H9 (cell line): ENCODE data around the gene ATP2C1. TPM values are rescaled to one million over a fixed set of nuclear protein-coding genes. Genes with fewer than 3 reads are reported as not detected.

Experiments used
- DNase-seq: peaks from one replicate; pipeline ENCODE4 v3.0.0-alpha.2; 2017
- H2AFZ ChIP-seq: one replicate; pipeline ENCODE4 v1.6.1; 2013; ENCODE audit warnings: mild to moderate bottlenecking, low read length, control low read depth, moderate library complexity
- H2AK5ac ChIP-seq: 2 replicates; pipeline ENCODE4 v1.6.1; 2013; ENCODE audit warnings: low read length, control low read depth, mixed read lengths; ENCODE audit not compliant: insufficient read length
- H2BK120ac ChIP-seq: one replicate; pipeline ENCODE4 v1.6.1; 2013; ENCODE audit warnings: low read depth, mild to moderate bottlenecking, low read length, control low read depth, inconsistent platforms; ENCODE audit not compliant: poor library complexity, severe bottlenecking
- H2BK12ac ChIP-seq: 2 replicates; pipeline ENCODE4 v1.6.1; 2013; ENCODE audit warnings: low read length, control low read depth, mixed read lengths, low read depth; ENCODE audit not compliant: insufficient read length
- H2BK15ac ChIP-seq: 2 replicates; pipeline ENCODE4 v1.6.1; 2013; ENCODE audit warnings: low read depth, low read length, control low read depth
- H2BK20ac ChIP-seq: one replicate; pipeline ENCODE4 v1.6.1; 2013; ENCODE audit warnings: low read depth, mild to moderate bottlenecking, low read length, control low read depth, inconsistent platforms; ENCODE audit not compliant: poor library complexity, severe bottlenecking
- H2BK5ac ChIP-seq: 2 replicates; pipeline ENCODE4 v1.6.1; 2013; ENCODE audit warnings: low read length, control low read depth, mixed read lengths; ENCODE audit not compliant: insufficient read length
- H3K14ac ChIP-seq: 2 replicates; pipeline ENCODE4 v1.6.1; 2013; ENCODE audit warnings: low read length, control low read depth; ENCODE audit not compliant: insufficient read depth
- H3K18ac ChIP-seq: 2 replicates; pipeline ENCODE4 v1.6.1; 2013; ENCODE audit warnings: low read depth, mild to moderate bottlenecking, mixed read lengths, low read length, control low read depth; ENCODE audit not compliant: insufficient read length
- H3K23ac ChIP-seq: 2 replicates; pipeline ENCODE4 v1.6.1; 2013; ENCODE audit warnings: low read length, control low read depth, mixed read lengths, low read depth; ENCODE audit not compliant: insufficient read length
- H3K23me2 ChIP-seq: 2 replicates; pipeline ENCODE4 v1.6.1; 2013; ENCODE audit warnings: low read depth, mild to moderate bottlenecking, mixed read lengths, low read length, control low read depth; ENCODE audit not compliant: insufficient read length, poor library complexity, severe bottlenecking
- H3K27ac ChIP-seq: 2 replicates; pipeline ENCODE4 v1.5.1; 2013; ENCODE audit warnings: low read length, control low read depth, mixed read lengths, low read depth; ENCODE audit not compliant: insufficient read length
- H3K27me3 ChIP-seq: 2 replicates; pipeline ENCODE4 v1.6.1; 2013; ENCODE audit warnings: low read length, control low read depth, inconsistent platforms; ENCODE audit not compliant: insufficient read depth
- H3K4ac ChIP-seq: 2 replicates; pipeline ENCODE4 v1.6.1; 2013; ENCODE audit warnings: low read depth, mild to moderate bottlenecking, control low read depth, inconsistent platforms, low read length, moderate library complexity
- H3K4me1 ChIP-seq: 2 replicates; pipeline ENCODE4 v1.6.1; 2013; ENCODE audit warnings: low read length, control low read depth, inconsistent platforms; ENCODE audit not compliant: insufficient read depth
- H3K4me2 ChIP-seq: 2 replicates; pipeline ENCODE4 v1.6.1; 2013; ENCODE audit warnings: low read length, control low read depth, mixed read lengths; ENCODE audit not compliant: insufficient read length, insufficient read depth
- H3K56ac ChIP-seq: 2 replicates; pipeline ENCODE4 v1.6.1; 2013; ENCODE audit warnings: low read depth, mild to moderate bottlenecking, mixed read lengths, low read length, control low read depth; ENCODE audit not compliant: insufficient read length
- H3K79me1 ChIP-seq: 2 replicates; pipeline ENCODE4 v1.6.1; 2013; ENCODE audit warnings: low read depth, mild to moderate bottlenecking, moderate library complexity, low read length, control low read depth, inconsistent platforms; ENCODE audit not compliant: insufficient read depth, poor library complexity, severe bottlenecking
- H3K79me2 ChIP-seq: 2 replicates; pipeline ENCODE4 v1.6.1; 2013; ENCODE audit warnings: low read length, control low read depth, inconsistent platforms; ENCODE audit not compliant: insufficient read depth
- H3K9ac ChIP-seq: 2 replicates; pipeline ENCODE4 v1.6.1; 2013; ENCODE audit warnings: low read length, control low read depth, mixed read lengths; ENCODE audit not compliant: insufficient read length; ENCODE audit errors: extremely low read depth
- H3K9me3 ChIP-seq: one replicate; pipeline ENCODE4 v1.6.1; 2013; ENCODE audit warnings: low read depth, low read length, inconsistent platforms; ENCODE audit not compliant: control insufficient read depth
- H3T11ph ChIP-seq: one replicate; pipeline ENCODE4 v1.6.1; 2013; ENCODE audit warnings: mild to moderate bottlenecking, low read length, control low read depth, inconsistent platforms
- H4K20me1 ChIP-seq: one replicate; pipeline ENCODE4 v1.6.1; 2013; ENCODE audit not compliant: control insufficient read depth, insufficient read length, insufficient read depth
- H4K5ac ChIP-seq: 2 replicates; pipeline ENCODE4 v1.6.1; 2013; ENCODE audit warnings: low read depth, mild to moderate bottlenecking, mixed read lengths, low read length, control low read depth; ENCODE audit not compliant: insufficient read length
- H4K8ac ChIP-seq: replicated peaks from 2 replicates; pipeline ENCODE4 v1.6.1; 2013; ENCODE audit warnings: low read length, control low read depth, mixed read lengths, low read depth; ENCODE audit not compliant: insufficient read length
- H4K91ac ChIP-seq: 2 replicates; pipeline ENCODE4 v1.6.1; 2013; ENCODE audit warnings: low read depth, mild to moderate bottlenecking, moderate library complexity, mixed read lengths, low read length, control low read depth; ENCODE audit not compliant: insufficient read length
- H3K27ac Mint-ChIP-seq, 3 experiments: 2 replicates in 2 of 3; 3 replicates in 1 of 3; pipeline ENCODE4 v1.8.0; 2020 to 2021; ENCODE audit warnings: mixed read lengths in 3 of 3, mild to moderate bottlenecking in 1 of 3, moderate library complexity in 1 of 3
- H3K27me3 Mint-ChIP-seq: 2 replicates; pipeline ENCODE4 v1.8.0; 2021; ENCODE audit warnings: low read depth, mild to moderate bottlenecking, moderate library complexity, mixed read lengths
- H3K36me3 Mint-ChIP-seq, 3 experiments: 2 replicates in 2 of 3; 3 replicates in 1 of 3; pipeline ENCODE4 v1.8.0; 2020 to 2021; ENCODE audit warnings: low read depth in 3 of 3, mixed read lengths in 3 of 3; ENCODE audit not compliant: insufficient read depth in 1 of 3
- H3K4me1 Mint-ChIP-seq, 2 experiments: 2 replicates each; pipeline ENCODE4 v1.8.0; 2020; ENCODE audit warnings: mixed read lengths in 2 of 2
- H3K4me3 Mint-ChIP-seq, 2 experiments: 2 replicates in 1 of 2; 3 replicates in 1 of 2; pipeline ENCODE4 v1.8.0; 2020 to 2021; ENCODE audit warnings: mild to moderate bottlenecking in 2 of 2, mixed read lengths in 2 of 2, moderate library complexity in 1 of 2
- H3K9me3 Mint-ChIP-seq, 2 experiments: 2 replicates in 1 of 2; 3 replicates in 1 of 2; pipeline ENCODE4 v1.8.0; 2020; ENCODE audit warnings: mild to moderate bottlenecking in 2 of 2, mixed read lengths in 2 of 2, moderate library complexity in 1 of 2
- CTCF ChIP-seq: fragments of 200-600 bp; sonication (generic); conservative IDR thresholded peaks from 3 replicates; pipeline ENCODE4 v1.8.0; 2021; ENCODE audit warnings: antibody characterized with exemption, mild to moderate bottlenecking
- total RNA-seq: library from RNA; stranded (reverse); gene quantifications from 2 replicates; pipeline ENCODE4 v1.2.1, GENCODE V29; 2021

Gene ATP2C1
- total RNA-seq, 1 experiment from 2014 or later = 65.5 TPM

GRCh38 chr3:130950641-130951040 lies 56.8 kb downstream of the ATP2C1 start:
- Mint-ChIP-seq H3K27ac (peak overlapping the region in 1 of 3 experiments; percentile 81; a peak in 1 of 7 replicates), H3K36me3 (peaks cover 19 to 41% (median 25%) of the 10 kb centered on the region in 3 experiments; a peak in 6 of 7 replicates), H3K9me3 (no peaks in the 10 kb centered on the region), H3K4me1 (peaks cover 2 to 3% of the 10 kb centered on the region in 2 experiments; a peak in 2 of 4 replicates), H3K27me3 (no peaks in the 10 kb centered on the region), H3K4me3 (no peak overlapping the region)
- DNase-seq = no peak
- no peak overlapping the region for H4K5ac ChIP-seq
- H2BK20ac ChIP-seq = no peak overlapping the region
- H3K4ac ChIP-seq = no peak overlapping the region
- no peak overlapping the region for H2BK120ac ChIP-seq
- H3K9me3 ChIP-seq = no peaks in the 10 kb centered on the region
- no peak overlapping the region for H3K56ac ChIP-seq
- H3K23ac ChIP-seq = no peak overlapping the region
- H3K9ac ChIP-seq = no peak overlapping the region
- no peak for TF ChIP-seq CTCF
- no peak overlapping the region for H2BK15ac ChIP-seq
- no peaks in the 10 kb centered on the region for H3K27me3 ChIP-seq
- no peak overlapping the region for H2BK12ac ChIP-seq
- H3K27ac ChIP-seq = no peak overlapping the region
- no peaks in the 10 kb centered on the region for H3K79me2 ChIP-seq
- no peak overlapping the region for H4K91ac ChIP-seq
- no peak overlapping the region for H3K4me2 ChIP-seq
- no peak overlapping the region for H3K14ac ChIP-seq
- no peak overlapping the region for H3K18ac ChIP-seq
- no peaks in the 10 kb centered on the region for H3K4me1 ChIP-seq
- no peak overlapping the region for H2BK5ac ChIP-seq
- no peaks in the 10 kb centered on the region for H4K20me1 ChIP-seq
- no peak overlapping the region for H2AK5ac ChIP-seq
- H3K23me2 ChIP-seq = no peaks in the 10 kb centered on the region
- H4K8ac ChIP-seq = no peak overlapping the region
- H3T11ph ChIP-seq = no peak overlapping the region
- no peaks in the 10 kb centered on the region for H3K79me1 ChIP-seq
- H2AFZ ChIP-seq = no peak overlapping the region
